H1 (cell line): ENCODE measurements around the gene CYP1B1. TPM values are rescaled to one million over a fixed set of nuclear protein-coding genes. Genes with fewer than 3 reads are reported as not detected.

Experiments used
- NRF1 ChIP-seq: IDR thresholded peaks from 2 replicates; pipeline ENCODE4 v1.6.1; 2011; ENCODE audit warnings: mild to moderate bottlenecking, low read depth, low read length, improper control_type of control experiment
- POLR2A ChIP-seq, 2 experiments: IDR thresholded peaks; 1 replicate in 1 of 2; 2 replicates in 1 of 2; pipeline ENCODE4 v1.6.1; 2011; ENCODE audit warnings: low read depth in 2 of 2, low read length in 2 of 2, mild to moderate bottlenecking in 2 of 2; ENCODE audit errors: control extremely low read depth in 1 of 2
- POLR2AphosphoS5 ChIP-seq: IDR thresholded peaks from 2 replicates; pipeline ENCODE4 v1.6.1; 2011; ENCODE audit warnings: low read depth, low read length
- SIN3A ChIP-seq, 2 experiments: IDR thresholded peaks in 1 of 2; conservative IDR thresholded peaks in 1 of 2; 2 replicates each; pipeline ENCODE4 v1.6.1; 2011 to 2012; ENCODE audit warnings: low read length in 2 of 2, improper control_type of control experiment in 1 of 2, low read depth in 1 of 2, mild to moderate bottlenecking in 1 of 2
- SIRT6 ChIP-seq: IDR thresholded peaks from one replicate; pipeline ENCODE4 v1.7.1; 2012; ENCODE audit warnings: low read length, inconsistent platforms
- USF2 ChIP-seq: IDR thresholded peaks from 2 replicates; pipeline ENCODE4 v1.6.1; 2011; ENCODE audit warnings: low read length, improper control_type of control experiment
- polyA plus RNA-seq, 7 experiments: library from polyadenylated mRNA; depleted of rRNA in 3 of 7; stranded (reverse) in 5 of 7; unstranded in 2 of 7; fragments of >200 nt in 5 of 7; fragments of 200-250 nt in 2 of 7; gene quantifications; 1 replicate in 5 of 7; 2 replicates in 1 of 7; 4 replicates in 1 of 7; pipeline versions ENCODE4 v1.2.1 to v1.2.3, GENCODE V29; 2011 to 2013; ENCODE audit warnings: missing spikeins in 2 of 7, mixed read lengths in 2 of 7
- total RNA-seq: library from RNA; stranded (reverse); fragmentation: NEBNext Ultra II Directional; extraction: Animal tissue kit (Norgen Biotek cat#: 25700); gene quantifications from 2 replicates; pipeline ENCODE4 v1.2.1, GENCODE V29; 2021

CYP1B1 gene
- total and polyA plus RNA-seq, 2 of the 8 experiments (the other 6 are each of a cell fraction or from before 2014, with no cell fraction given) = 1.3 to 5.7 TPM

GRCh38 chr2:38108907-38109731, 33.2 kb upstream of the CYP1B1 start (continued):
- TF ChIP-seq USF2 (no peak), SIRT6 (no peak), SIN3A (conservative IDR thresholded peaks at IDR 0.05 in 1 of 2, IDR thresholded peaks at IDR 0.05 in 1 of 2; ENCODE audit: low read depth in 1 of 2, low read length in 2 of 2) (no peak), NRF1 (no peak), POLR2A (IDR thresholded peaks at IDR 0.05; ENCODE audit: control extremely low read depth in 1 of 2, low read depth in 2 of 2, low read length in 2 of 2) (no peak), POLR2AphosphoS5 (no peak)
